AG04450 (cell line): Measurements from ENCODE around the gene FRS3. TPM values are rescaled to one million over a fixed set of nuclear protein-coding genes. Genes with fewer than 3 reads are reported as not detected.

Source experiments
- CTCF ChIA-PET: fragments of 300-600, 350-600 bp; formaldehyde crosslinking; extraction: SDS; loops from one replicate; lab custom pipeline; 2022; ENCODE audit warnings: antibody characterized with exemption, inconsistent platforms; lab: Charles Lee
- POLR2A ChIA-PET: fragments of 350-600 bp; formaldehyde crosslinking; extraction: SDS; loops from one replicate; lab custom pipeline; 2021; ENCODE audit warnings: antibody characterized with exemption, inconsistent platforms; lab: Yijun Ruan, JAX
- DNase-seq: peaks from one replicate; pipeline ENCODE4 v3.0.0-alpha.2; 2011; ENCODE audit warnings: low read depth, low spot score
- H3K27ac ChIP-seq: one replicate; pipeline ENCODE4 v1.5.1; 2012; ENCODE audit warnings: low read depth, low read length, control low read depth
- H3K27me3 ChIP-seq: one replicate; pipeline ENCODE4 v1.6.0; 2012; ENCODE audit warnings: low read length; ENCODE audit not compliant: control insufficient read depth, insufficient read depth
- H3K4me3 ChIP-seq: 2 replicates; pipeline ENCODE4 v1.5.1; 2011; ENCODE audit warnings: mild to moderate bottlenecking, low read depth, low read length, control low read depth
- H3K9me3 ChIP-seq: 2 replicates; pipeline ENCODE4 v1.5.1; 2012; ENCODE audit warnings: low read length; ENCODE audit not compliant: control insufficient read depth, insufficient read depth
- CTCF ChIP-seq: IDR thresholded peaks from 2 replicates; pipeline ENCODE4 v1.5.1; 2011; ENCODE audit warnings: low read depth, low read length, control low read depth, inconsistent platforms
- polyA plus RNA-seq: library from polyadenylated mRNA; depleted of rRNA; stranded (reverse); fragments of >200 nt; gene quantifications from 2 replicates; pipeline ENCODE4 v1.2.3, GENCODE V29; 2011

Gene FRS3
- polyA plus RNA-seq, 1 experiment = 2.2 TPM

- H3K27ac ChIP-seq = no peak within 1 kb of the TSS
- no peaks in the 10 kb centered on the region; the same call in 1 of the 2 replicates for H3K9me3 ChIP-seq
- ChIA-PET CTCF (interaction anchor here (0.7 to 2.6 kb wide), 9 partner anchors 13 to 367 kb away, joined by 3 to 19 read pairs (median 5); partner anchors contain the start of gene PGC), POLR2A (no interaction called here)
- peaks cover 3% of the 10 kb centered on the region for H3K27me3 ChIP-seq
- TF ChIP-seq CTCF = peak; percentile 72
- DNase-seq = peak; percentile 70
- peak within 1 kb of the TSS; percentile 72 for H3K4me3 ChIP-seq
These were observed 44.1 kb downstream of the FRS3 start, which contains the start of gene TFEB for GRCh38 chr6:41735427-41736185. Gene TFEB (minus strand): TSS chr6:41735608. CDS start chr6:41691213, 44,395 bp downstream.

- H3K27me3 ChIP-seq = no peaks in the 10 kb centered on the region
- CTCF ChIA-PET = interaction anchor here (0.7 to 2.6 kb wide), 13 partner anchors 14 to 363 kb away, joined by 3 to 19 read pairs (median 5); partner anchors contain the start of genes BYSL, MED20 and PGC
- H3K4me3 ChIP-seq = peak overlapping the region; percentile 72
- no peaks in the 10 kb centered on the region; the same call in 1 of the 2 replicates for H3K9me3 ChIP-seq
- DNase-seq = peak; percentile 33
- no peak overlapping the region for H3K27ac ChIP-seq
- POLR2A ChIA-PET = interaction anchor here (0.6 to 2.1 kb wide), 7 partner anchors 12 to 130 kb away, joined by 3 to 21 read pairs (median 5); no protein-coding TSS in a partner anchor
- TF ChIP-seq CTCF = no peak
These were observed 44.9 kb downstream of the FRS3 start for GRCh38 chr6:41734666-41735426.

- Histone ChIP-seq H3K27ac (peak overlapping the region; percentile 77), H3K27me3 (no peaks in the 10 kb centered on the region), H3K4me3 (peak overlapping the region; percentile 72), H3K9me3 (no peaks in the 10 kb centered on the region; the same call in 1 of the 2 replicates)
- TF ChIP-seq CTCF = no peak
- DNase-seq = peak; percentile 33
- POLR2A ChIA-PET = interaction anchor here (0.6 to 2.1 kb wide), 11 partner anchors 11 to 644 kb away, joined by 3 to 21 read pairs (median 4); partner anchors contain the start of gene TOMM6
- CTCF ChIA-PET = interaction anchor here (0.6 to 2.6 kb wide), 15 partner anchors 14 to 366 kb away, joined by 3 to 19 read pairs (median 5); partner anchors contain the start of genes BYSL, MED20 and PGC
These were observed 45.7 kb downstream of the FRS3 start for GRCh38 chr6:41733707-41734665.

GRCh38 chr6:41733360-41733706 is 46.4 kb downstream of the FRS3 start:
- no peak for DNase-seq

More at GRCh38 chr6:41733360-41733706, 46.4 kb downstream of the FRS3 start:
- Histone ChIP-seq H3K27me3 (no peaks in the 10 kb centered on the region), H3K27ac (peak overlapping the region; percentile 77), H3K4me3 (peak overlapping the region; percentile 72), H3K9me3 (no peaks in the 10 kb centered on the region; the same call in 1 of the 2 replicates)
- ChIA-PET CTCF (interaction anchor here (0.6 to 2.4 kb wide), 8 partner anchors 16 to 365 kb away, joined by 3 to 10 read pairs (median 6); partner anchors contain the start of genes BYSL and MED20), POLR2A (interaction anchor here (0.6 to 2.1 kb wide), 6 partner anchors 10 to 643 kb away, joined by 3 to 21 read pairs (median 8); partner anchors contain the start of gene TOMM6)
- TF ChIP-seq CTCF = no peak
